NT2/D1 (cell line): ENCODE results near the gene TXNL4A.

Experiments
- SUZ12 ChIP-seq: IDR thresholded peaks from 2 replicates; pipeline ENCODE4 v1.6.1; 2011; ENCODE audit not compliant: insufficient read length, insufficient read depth; ENCODE audit errors: extremely low read depth
- ZNF274 ChIP-seq: IDR thresholded peaks from 2 replicates; pipeline ENCODE4 v1.6.1; 2011; ENCODE audit warnings: mild to moderate bottlenecking, low read depth, low read length

GRCh38 chr18:79935925-79936324, 52.4 kb downstream of the TXNL4A start:
- TF ChIP-seq ZNF274 (no peak), SUZ12 (no peak)
